ENCODE measurements around the gene MAST4.
A peak's percentile ranks its signal among the peaks of the same experiment; 100 is the strongest.

The MAST4 gene

DNA sequence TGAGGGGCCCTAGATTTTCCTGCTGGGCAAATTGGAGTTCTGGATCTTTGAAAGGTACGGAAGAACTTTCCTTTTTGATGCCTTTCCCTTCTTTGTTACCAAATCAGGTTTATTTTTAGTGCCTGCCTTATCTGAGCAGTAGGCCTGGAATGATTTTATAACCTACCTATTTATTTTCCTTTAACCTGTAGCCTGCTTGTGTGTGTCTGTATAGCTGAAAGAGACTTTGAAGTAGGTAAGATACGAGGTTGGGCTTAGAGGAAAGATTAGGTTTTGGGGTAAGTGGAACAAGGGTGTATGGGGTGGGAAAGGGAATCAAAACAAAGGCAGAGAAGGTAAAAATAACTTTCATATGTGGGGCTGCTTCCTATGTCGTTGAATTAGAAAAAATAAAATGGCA is 389.2 kb downstream of the MAST4 start:
- no peak for FAIRE-seq
- no peak for DNase-seq (ENCODE audit: low spot score)

DNA sequence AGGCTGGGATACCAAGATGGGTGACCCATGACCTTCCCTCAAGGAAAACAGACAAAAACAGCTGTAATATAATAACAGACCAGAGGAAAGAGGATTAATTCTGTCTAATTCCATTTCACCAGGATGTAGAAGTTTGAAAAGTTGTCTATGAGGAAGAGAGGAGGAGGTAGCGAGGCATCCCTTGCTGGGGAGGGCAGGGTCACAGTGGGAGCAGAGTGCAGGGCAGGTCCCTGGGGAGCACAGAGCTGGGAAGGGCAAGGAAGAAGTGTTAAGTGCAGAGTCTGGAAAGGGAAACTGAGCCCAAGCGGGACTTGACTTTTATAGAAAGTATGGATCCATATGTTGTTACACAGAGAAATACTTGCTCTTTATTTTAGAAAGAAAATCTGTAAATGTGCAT is 389.8 kb downstream of the MAST4 start:
- no peak for DNase-seq (ENCODE audit: low spot score)
- no peak for FAIRE-seq

- FAIRE-seq (no peak), DNase-seq (ENCODE audit: low spot score) (no peak)
These were observed 390.3 kb downstream of the MAST4 start for GRCh38 chr5:66986534-66986933.

DNA sequence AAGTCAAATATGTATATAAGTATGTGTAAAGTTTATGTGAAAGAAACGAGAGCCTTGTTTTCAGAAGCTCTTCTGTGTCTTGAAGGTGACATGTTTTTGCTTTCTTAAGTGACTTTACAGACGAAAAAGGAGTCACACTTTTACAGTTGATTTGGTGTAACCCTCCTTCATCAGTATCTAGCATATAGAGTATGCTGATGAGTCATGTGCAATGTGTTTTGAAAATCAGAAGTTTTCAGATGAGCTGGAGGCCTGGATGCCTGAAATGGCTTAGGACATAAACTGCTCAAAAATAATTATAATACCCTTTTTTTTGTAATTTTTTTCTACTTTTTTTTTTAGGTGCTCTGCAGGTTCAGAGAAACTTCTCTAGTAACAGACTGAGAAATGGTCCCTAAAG is 390.9 kb downstream of the MAST4 start:
- FAIRE-seq (no peak), DNase-seq (ENCODE audit: low spot score) (no peak)

DNA sequence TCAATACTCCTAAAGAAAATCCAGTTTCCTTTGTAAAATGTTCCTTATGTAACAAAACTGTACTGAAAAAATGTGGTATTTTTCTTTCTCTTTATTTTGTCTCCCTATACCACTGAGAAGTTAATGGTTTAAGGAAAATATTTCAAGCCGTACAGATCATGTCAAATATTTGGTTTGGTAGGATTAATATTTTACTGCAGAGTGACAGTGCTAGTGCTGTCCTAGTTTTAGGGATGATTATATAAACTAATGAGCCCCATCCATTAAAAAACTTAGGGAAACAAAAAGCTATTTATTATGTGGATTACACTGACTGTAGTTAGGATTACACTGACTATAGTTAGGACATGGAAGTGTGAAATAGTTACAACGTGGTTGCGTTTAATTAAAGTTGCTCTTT is 391.3 kb downstream of the MAST4 start:
- FAIRE-seq: no peak
- no peak for DNase-seq (ENCODE audit: low spot score)

DNA sequence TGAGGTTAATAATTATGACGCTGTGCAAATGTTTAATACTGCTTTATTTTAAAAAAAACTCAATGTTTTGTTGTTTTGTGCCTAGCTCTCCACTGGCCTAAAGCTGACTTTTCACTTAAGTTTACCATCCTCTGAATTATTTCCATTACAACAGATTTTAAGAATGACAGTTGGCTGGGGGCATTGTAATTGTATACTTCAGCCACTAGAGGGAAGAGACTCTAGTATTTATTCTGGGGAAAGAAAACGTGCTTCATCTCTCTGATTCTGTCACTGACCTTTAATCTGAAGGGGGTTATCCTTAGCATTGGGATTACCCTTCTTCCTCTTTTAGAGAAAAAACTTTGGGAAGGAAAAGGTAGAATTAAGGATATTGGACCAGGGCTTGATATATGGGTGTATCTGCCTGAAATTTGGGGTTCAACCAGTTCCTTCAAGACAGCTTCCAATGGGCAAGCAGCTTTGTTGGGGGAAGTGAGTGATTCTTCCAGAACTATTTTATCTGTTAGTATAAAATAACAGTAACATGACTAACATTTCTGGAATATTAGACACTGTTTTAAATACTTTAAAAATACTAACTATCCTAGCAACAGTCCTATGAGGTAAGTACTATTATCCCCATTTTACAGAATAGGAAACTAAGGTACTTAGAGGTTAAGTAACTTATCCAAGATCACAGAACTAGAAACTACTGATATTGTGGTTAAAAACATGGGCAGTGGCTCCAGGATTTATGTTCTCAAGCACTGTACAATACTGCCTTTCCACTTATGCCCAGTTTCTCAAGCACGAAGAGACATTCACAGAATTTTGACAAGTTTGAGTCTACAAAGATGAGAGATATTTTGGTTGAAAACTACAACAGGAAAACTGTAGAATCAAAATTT is 392.0 kb downstream of the MAST4 start:
- FAIRE-seq (no peak), DNase-seq (ENCODE audit: low spot score) (peak; percentile 30)

- FAIRE-seq (peak; percentile 13), DNase-seq (ENCODE audit: low spot score) (peak; percentile 55)
These were observed 393.1 kb downstream of the MAST4 start for GRCh38 chr5:66989286-66989685.

DNA sequence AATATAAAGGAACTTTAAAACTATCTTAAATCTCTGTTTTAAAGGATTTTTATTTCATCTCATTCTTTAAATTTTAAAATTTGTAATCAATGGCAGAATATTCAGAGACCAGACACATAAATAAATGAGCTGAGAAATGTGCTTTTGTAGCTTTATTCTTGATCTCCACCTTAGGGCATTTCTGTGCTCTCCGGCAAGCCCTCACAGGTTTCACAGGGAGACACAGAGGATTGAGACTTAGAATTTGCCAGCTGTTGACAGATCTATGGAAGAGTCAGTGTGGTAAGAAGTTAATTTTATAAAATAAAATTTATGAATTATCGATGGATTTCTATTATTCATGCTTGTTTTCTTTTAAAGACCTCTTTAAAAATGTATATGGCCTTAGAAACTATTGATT is 393.6 kb downstream of the MAST4 start:
- DNase-seq (ENCODE audit: low spot score) (no peak), FAIRE-seq (no peak)

- no peak for FAIRE-seq
These were observed 395.6 kb downstream of the MAST4 start for GRCh38 chr5:66991746-66992145.

DNA sequence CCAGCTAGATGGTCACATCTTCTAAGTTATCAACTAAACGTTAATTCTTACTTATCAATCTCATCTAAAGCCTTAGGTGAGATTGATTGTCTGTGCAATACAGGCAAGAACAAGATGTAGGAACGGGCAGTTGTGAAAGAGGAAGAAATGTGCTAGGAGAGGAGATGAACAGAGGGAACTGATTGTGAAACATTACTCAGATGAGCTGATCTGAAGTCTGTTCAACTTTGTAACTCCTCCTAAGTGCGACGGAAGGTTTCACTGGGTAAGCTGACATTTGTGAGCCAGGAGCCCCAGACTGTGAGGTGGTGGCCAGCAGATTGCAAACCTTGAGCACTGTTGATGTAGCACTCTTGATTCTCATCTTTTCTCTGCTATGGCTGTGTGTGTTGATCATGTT is 396.4 kb downstream of the MAST4 start:
- no peak for DNase-seq (ENCODE audit: low spot score)
- FAIRE-seq: no peak

More at GRCh38 chr5:66991746-66992145, 395.6 kb downstream of the MAST4 start:
- no peak for DNase-seq (ENCODE audit: low spot score)

GRCh38 chr5:66993448-66993847 is 397.3 kb downstream of the MAST4 start:
- FAIRE-seq: no peak
- no peak for DNase-seq (ENCODE audit: low spot score)

GRCh38 chr5:66993882-66994281 is 397.7 kb downstream of the MAST4 start:
- no peak for DNase-seq (ENCODE audit: low spot score)
- no peak for FAIRE-seq

- FAIRE-seq: no peak
These were observed 398.6 kb downstream of the MAST4 start for GRCh38 chr5:66994790-66995189.

GRCh38 chr5:67000794-67001475 is 404.7 kb downstream of the MAST4 start:
- DNase-seq (ENCODE audit: low spot score): no peak
- no peak for FAIRE-seq

More at GRCh38 chr5:66994790-66995189, 398.6 kb downstream of the MAST4 start:
- no peak for DNase-seq (ENCODE audit: low spot score)

DNA sequence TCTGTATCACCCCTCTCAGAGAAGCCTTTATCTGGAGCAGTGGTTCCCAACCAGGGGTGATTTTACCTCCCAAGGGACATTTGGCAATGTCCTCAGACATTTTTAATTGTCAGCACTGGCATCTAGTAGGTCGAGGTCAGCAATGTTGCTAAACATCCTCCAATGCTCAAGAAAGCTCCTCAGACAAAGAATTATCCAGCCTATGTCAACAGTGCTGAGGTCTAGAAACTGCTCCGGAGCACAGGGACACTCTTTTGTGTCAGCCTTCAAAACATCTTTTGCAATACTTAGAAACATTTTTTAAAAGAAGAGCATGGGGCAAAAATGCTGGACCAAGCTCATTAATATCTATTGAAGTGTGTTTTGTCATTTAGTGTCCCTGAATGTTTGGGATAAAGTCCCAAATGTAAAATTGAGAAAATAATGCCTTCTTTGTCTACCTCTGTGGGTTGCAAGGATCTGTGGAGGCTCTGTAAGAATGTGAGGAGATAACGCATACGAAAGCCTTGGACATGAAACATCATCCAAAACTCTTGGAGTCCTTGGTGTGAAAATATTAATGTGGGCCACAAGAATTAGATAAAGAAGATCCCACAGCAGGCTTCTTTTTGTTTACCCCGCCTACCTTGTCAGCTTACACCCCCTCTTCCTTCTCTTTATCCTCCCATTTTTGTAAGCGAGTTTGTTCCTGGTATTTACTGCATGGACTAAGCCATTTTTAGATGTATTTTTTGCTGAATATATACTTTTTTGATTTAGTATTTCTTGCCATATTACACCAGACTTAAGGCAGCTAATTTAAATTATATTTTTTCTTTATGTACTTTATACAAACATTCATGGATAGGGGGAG is 406.9 kb downstream of the MAST4 start:
- FAIRE-seq: no peak

DNA sequence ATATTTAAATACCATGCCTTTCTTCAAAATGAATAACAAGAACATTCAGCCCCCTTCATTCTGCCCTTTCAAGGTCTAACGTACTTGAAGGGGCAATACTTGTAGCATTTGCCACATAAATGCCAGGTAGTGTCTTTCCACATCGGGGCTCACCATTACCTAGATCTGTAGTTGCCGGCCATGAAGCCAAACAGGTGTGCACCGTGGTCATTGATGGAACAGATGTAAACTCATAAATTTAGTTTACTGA is 407.4 kb downstream of the MAST4 start:
- FAIRE-seq (no peak), DNase-seq (ENCODE audit: low spot score) (no peak)

More for the DNA sequence above, 406.9 kb downstream of the MAST4 start:
- no peak for DNase-seq (ENCODE audit: low spot score)

- FAIRE-seq: no peak
These were observed 407.9 kb downstream of the MAST4 start for GRCh38 chr5:67003935-67004729.

DNA sequence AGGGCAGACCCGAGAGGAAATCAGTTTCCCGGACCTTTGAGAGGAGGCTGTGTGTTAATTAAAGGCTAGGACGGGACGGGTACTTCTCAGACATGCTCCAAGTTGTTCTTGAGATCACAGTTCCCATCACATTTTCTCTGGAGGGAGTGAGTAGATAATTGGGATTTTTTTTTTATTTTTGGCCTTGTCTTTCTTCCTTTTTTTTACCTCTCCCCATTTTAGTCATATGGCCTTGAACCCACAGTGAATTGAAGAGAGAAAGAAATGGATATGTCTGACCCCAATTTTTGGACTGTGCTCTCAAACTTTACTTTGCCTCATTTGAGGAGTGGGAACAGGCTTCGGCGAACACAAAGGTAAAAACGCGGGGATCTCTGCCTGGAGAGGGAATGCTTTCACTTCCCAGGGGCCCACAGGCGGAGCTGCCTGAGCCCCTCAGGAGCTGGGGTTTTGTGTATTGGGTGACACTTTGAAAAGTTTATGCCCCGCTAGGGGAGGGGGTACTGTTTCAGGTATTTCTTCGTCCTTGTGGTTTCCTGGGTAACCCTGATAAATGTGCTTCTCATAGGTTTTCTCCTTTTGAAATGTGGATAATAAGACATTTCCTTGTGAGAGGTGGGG is 408.6 kb downstream of the MAST4 start:
- FAIRE-seq (no peak), DNase-seq (ENCODE audit: low spot score) (no peak)

More at GRCh38 chr5:67003935-67004729, 407.9 kb downstream of the MAST4 start:
- DNase-seq (ENCODE audit: low spot score): peak; percentile 86

- FAIRE-seq (no peak), DNase-seq (ENCODE audit: low spot score) (no peak)
These were observed 409.7 kb downstream of the MAST4 start for GRCh38 chr5:67005737-67006499.

DNA sequence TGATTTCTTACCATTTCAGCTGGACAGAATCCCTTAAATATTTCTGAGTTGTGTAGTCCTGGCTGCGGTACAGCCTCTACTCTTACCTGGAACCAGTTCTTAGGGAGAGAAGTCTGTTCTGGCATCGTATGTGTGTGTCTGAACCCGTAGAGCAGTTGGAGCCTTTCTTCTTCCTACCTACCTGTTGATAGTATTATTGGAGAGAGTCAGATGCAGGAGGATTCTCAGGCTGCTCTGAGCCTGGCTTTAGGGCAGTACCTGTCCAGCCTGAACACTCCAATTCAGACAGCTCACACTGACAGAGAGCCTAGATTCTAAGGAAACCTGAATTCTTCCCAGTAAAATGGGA is 410.3 kb downstream of the MAST4 start:
- no peak for FAIRE-seq
- DNase-seq (ENCODE audit: low spot score): no peak
